ENCODE measurements around the gene RPS6KA5. TPM values are rescaled to one million over a fixed set of nuclear protein-coding genes. Genes with fewer than 3 reads are reported as not detected.
"Not testable (repeated sequence)": the region's sequence is repeated elsewhere in the genome, so short reads cannot be mapped to it uniquely, and the experiment has no call there.

RPS6KA5 gene
- polyA plus RNA-seq, 12 donors = 6.0 to 14.3 (median 8.7) TPM; not detected in 1

GRCh38 chr14:90991690-90992443 lies 68.6 kb downstream of the RPS6KA5 start:
- no peak for DNase-seq

GRCh38 chr14:90990141-90990540 lies 70.3 kb downstream of the RPS6KA5 start:
- no peak for DNase-seq

DNA sequence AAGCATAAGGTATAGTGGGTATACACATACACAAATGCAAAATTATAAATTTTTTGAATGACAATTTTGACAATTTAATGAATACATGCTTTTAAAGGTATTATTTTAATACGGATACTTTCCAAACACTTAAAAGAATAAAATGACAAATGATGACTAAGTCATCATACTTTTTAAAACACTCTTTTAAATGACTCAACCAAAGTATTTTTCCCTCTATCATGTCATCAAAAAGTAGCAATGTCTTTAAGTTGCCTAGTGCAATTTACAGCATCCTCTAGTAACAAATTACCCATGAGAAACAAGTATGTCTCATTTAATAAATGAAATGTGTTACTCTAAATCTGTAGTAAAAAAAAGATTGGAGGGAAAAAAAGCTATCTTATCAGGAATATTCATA lies 73.3 kb downstream of the RPS6KA5 start:
- no peak for DNase-seq

DNA sequence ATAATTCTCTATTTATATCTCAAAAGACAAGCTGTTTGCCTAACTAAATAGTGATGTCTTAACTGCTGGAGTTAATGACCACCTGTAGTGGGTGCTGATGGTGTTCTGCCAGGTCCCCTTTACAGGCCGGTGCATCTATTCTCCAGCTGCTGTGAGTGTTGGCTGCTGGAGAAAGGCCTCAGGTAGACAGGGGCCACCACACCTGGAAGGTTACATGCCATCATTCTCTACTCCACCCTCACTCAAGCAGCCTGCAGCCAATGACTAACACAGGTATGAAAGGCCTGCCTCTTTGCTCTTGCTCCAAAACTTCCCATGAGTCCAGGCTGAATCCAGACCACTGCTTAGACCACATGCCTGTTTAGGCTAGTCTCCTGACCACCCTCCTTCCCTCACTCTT lies 73.9 kb downstream of the RPS6KA5 start:
- DNase-seq = no peak

GRCh38 chr14:90985601-90986242 lies 74.7 kb downstream of the RPS6KA5 start:
- no peak for DNase-seq

DNA sequence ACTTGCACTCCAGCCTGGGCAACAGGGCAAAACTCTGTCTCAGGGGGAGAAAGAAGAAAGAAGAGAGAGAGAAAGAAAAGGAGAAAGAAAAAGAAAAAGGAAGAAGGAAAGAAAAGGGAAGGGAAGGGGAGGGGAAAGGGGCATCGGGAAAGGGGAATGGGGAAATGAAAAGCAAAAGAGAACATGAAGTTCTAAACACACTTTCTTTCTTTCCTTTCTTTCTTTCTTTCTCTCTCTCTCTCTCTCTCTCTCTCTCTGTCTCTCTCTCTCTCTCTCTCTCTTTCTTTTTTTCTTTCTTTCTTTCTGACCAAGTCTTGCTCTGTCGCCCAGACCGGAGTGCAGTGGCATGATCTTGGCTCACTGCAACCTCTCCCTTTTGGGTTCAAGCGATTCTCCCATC lies 76.9 kb downstream of the RPS6KA5 start:
- DNase-seq = no peak

DNA sequence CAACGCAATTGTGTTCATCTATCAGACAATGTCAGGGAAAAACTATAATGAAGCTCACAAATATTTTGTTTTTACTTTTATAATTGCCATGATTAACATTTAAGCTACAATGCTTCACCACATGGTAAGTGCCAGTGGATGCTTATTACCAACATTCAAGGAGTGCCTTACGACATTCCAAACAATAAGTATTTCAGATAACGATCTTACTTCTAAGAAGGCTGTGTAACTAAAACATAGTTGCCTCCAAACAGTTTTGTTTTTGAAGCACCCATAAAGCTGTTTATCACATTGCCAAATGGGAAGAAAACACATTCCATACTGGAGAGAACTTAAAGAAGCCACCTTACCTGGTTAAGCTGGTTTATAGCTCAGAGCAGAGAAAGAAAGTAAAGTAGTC lies 78.8 kb downstream of the RPS6KA5 start:
- no peak for DNase-seq

DNA sequence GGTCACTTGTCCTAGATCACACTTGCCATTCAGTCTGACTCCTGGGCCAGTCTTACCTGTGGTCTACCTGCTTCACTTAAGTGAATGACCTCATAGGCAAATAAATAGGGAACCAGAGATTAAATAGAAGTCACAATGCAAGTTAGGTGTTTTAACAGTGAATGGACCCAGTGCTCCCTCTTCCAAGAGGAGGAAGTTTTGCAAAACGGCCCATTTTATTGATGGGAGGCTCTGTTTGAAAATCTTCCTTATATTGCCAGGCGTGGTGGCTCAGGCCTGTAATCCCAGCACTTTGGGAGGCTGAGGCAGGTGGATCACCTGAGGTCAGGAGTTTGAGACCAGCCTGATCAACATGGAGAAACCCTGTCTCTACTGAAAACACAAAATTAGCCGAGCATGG lies 79.8 kb downstream of the RPS6KA5 start:
- DNase-seq = not testable (repeated sequence)

DNA sequence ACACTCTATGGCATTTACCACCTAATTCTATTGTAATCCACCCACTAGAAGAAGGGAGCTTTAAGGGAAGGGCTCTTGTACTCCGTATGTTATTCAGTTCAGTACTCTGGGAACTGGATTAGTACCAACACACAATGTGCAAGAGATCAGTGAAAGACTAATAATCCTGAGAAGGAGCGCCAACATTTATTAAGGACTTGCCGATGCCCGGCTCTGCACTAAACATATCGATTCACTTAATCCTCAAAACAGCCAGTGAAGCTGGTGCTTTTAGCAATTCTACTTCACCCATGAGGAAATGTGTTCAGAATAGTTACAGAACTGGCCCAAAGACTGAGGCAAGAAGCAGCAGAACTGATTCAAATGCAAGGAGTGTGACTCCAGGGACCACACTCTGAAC lies 80.9 kb downstream of the RPS6KA5 start:
- peak; percentile 64 for DNase-seq

DNA sequence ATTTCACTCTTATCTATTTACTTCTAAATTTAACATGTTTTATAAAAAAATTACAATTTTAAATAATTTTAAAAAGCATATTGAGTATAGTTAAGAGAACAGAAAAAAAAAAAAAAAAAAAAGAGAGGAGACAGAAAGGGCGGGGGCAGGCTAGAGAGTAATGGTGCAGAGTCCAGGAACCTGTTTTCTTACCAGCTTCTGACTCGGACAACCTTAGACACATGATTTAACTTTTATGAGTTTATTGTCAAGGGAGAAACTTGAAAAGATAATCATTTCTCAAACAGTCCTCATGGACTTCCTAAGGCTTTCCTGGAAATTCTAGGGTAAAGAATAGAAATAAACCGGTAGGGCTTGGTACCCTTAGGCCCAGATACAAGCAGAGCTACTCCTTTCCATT lies 84.3 kb downstream of the RPS6KA5 start:
- no peak for DNase-seq

- DNase-seq = no peak
Observed at GRCh38 chr14:90971687-90972086, 88.8 kb downstream of the RPS6KA5 start.

GRCh38 chr14:90970167-90970600 lies 90.3 kb downstream of the RPS6KA5 start:
- DNase-seq = no peak

DNA sequence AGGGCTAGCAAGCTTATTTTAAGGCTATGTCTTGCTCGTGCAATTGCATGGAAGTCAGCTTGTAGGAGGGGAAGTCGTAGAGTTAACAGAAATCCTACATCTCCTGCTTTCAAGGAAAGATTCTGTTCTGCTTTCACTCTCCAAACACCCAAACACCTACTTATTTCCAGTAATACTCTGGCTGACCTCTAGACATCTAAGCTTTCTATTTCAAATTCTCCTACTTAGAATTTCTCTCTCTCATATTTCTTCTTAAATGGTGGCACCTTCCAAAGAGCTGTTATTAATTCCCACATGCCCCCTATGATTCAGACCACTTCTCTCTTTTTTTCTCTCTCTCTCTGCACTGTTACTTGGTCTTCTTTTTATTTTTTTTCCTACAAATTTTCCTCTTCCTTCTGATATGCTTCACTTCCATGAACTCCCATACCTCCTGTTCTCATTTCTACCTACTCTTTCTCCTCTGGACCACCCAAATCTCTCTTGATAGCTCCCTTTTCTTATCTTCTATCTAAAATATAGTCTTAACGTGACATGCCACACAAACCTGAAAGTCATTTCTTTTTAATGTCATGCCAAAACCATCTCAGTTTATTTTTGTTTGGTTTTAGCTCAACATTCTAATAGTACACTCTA lies 90.8 kb downstream of the RPS6KA5 start:
- DNase-seq = peak; percentile 71

DNA sequence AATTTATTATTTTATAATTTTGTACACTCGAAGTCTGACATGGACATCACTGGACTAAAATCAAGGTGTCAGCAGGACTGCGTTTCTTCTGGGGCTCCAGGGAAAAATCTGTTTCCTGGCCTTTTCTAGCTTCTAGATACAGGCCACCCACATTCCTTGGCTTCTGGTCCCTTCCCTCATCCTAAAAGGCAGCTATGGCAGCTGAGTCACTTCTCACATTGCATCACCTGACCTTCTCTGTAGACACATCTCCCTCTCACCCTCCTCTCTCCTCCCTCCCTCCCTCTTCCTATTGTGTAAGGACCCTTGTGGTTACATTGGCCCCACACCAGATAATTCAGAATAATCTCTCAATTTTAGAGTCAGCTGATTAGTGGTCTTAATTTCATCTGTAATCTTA lies 92.4 kb downstream of the RPS6KA5 start:
- DNase-seq = no peak

GRCh38 chr14:90966493-90966892 lies 93.9 kb downstream of the RPS6KA5 start:
- no peak for DNase-seq

GRCh38 chr14:90965765-90966164 lies 94.7 kb downstream of the RPS6KA5 start:
- DNase-seq = no peak

DNA sequence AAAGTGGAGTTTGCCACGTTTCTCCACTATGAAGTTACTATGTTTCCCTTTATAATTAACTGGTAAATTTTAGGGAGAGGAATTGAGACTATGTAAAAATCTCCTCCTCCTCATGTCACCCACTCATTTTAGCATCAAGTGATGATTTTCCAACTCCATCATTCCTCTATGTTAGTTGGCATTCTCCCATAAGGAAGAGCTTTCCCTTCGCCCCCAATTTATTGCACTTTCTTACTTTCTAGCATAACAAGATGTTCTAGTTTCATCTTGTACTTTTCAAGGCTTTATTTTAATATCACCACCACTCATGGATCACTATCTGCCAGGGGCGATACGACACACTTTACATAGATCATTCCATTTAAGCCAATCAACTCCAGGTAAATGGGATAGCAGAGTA lies 97.1 kb downstream of the RPS6KA5 start:
- DNase-seq = no peak

GRCh38 chr14:90962505-90963109 lies 97.8 kb downstream of the RPS6KA5 start:
- no peak for DNase-seq

DNA sequence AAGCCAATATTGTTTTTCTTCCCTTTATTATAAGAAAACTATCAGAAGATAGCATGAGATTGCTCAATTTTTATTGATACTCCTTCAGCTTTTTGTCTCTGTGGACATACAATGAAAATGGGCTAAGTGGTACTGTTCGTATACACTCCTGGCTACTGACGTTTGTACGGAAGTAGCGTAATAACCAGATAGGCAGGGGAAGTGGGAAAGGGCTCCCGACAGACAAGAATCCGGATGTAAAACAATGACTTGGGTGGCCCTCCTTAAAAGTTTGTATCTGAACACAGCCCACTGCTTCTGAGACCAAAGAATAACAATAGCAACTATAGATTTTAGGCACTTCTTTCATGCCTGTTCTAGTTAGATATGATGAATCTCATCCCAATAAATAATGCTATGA lies 99.6 kb downstream of the RPS6KA5 start:
- no peak for DNase-seq

DNA sequence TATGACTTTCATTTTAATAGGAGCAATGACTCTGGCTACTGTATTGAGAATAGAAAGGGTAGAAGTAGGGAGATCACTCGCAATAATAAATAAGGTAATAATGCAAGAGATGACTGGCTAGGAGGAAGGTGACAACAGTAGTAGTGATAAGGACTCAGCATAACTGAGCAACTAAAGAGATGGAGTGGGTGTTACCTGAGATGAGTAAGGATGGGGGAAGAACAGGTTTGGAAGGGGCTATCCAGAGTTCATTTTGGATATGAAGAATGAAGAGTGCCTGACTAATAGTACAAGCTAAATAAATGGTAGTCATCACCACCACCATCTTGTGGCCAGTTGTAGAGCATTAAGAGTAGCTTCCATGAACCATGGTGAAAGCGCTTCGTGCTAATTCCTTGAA lies 101.1 kb downstream of the RPS6KA5 start:
- no peak for DNase-seq

GRCh38 chr14:90956273-90956672 lies 104.2 kb downstream of the RPS6KA5 start:
- DNase-seq = no peak

- DNase-seq = not testable (repeated sequence)
Observed at GRCh38 chr14:90953643-90954042, 106.8 kb downstream of the RPS6KA5 start.

DNA sequence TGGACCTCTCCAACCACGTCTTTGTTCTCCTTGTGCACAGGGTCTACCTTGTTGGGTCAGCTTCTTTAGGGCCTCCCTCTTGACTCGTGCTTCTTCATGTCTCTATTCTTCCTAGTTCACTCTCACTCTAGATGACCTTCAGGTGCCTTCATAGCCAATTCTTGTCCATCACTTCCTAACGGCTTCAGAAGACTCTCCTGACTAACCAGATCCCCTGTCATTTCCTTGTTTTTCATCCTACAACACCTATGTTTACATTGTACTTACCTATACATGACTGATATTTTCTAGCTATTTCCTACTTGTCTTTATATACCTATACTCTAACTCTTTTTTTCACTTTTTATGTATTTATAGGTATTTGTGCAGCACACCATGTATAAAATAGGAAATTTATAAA lies 117.1 kb downstream of the RPS6KA5 start:
- DNase-seq = no peak
